Measurements from ENCODE around the gene NYAP2.

The NYAP2 gene

DNA sequence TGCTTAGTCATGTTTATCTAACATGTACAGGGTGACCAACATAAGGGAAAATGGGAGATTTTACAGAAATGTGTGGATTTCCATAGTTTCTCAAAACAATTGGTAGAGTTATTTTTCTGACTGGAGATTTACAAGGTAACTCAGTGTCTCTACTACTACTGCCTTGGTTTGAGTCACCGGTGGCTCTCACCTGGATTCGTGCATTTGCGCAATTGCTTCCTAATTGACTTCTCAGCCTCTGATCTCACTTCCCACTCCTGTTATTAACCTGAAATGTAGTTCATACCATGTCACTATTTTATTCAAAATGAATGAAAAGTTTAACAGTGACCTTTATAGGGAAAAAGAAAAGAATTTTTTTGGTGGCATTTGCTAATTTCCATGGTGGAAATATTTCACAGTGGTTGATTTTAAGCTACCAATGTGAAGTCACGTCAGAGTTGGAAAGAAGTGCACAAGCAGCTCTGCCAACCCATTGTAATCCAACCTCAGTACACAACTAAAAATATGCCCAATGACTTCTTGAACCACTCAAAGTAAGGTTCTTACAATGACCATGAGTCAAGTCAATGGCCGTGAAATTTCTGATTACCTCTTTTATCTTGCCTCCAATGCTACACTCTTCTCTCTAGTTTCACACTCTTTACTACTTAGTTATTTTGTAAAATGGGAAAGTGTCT is 94.0 kb downstream of the NYAP2 start:
- no peak overlapping the region for H3K4me3 ChIP-seq (ENCODE audit: low read depth, low read length)
- in situ Hi-C loops (cut with HindIII; ENCODE audit: low sequenced_read_pairs): no loop called here
- TF ChIP-seq, protein P1, sequence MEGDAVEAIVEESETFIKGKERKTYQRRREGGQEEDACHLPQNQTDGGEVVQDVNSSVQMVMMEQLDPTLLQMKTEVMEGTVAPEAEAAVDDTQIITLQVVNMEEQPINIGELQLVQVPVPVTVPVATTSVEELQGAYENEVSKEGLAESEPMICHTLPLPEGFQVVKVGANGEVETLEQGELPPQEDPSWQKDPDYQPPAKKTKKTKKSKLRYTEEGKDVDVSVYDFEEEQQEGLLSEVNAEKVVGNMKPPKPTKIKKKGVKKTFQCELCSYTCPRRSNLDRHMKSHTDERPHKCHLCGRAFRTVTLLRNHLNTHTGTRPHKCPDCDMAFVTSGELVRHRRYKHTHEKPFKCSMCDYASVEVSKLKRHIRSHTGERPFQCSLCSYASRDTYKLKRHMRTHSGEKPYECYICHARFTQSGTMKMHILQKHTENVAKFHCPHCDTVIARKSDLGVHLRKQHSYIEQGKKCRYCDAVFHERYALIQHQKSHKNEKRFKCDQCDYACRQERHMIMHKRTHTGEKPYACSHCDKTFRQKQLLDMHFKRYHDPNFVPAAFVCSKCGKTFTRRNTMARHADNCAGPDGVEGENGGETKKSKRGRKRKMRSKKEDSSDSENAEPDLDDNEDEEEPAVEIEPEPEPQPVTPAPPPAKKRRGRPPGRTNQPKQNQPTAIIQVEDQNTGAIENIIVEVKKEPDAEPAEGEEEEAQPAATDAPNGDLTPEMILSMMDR (IDR thresholded peaks at IDR 0.05; ENCODE audit: low read depth, low read length): no peak
- no peak for DNase-seq (ENCODE audit: low read depth, low spot score)

DNA sequence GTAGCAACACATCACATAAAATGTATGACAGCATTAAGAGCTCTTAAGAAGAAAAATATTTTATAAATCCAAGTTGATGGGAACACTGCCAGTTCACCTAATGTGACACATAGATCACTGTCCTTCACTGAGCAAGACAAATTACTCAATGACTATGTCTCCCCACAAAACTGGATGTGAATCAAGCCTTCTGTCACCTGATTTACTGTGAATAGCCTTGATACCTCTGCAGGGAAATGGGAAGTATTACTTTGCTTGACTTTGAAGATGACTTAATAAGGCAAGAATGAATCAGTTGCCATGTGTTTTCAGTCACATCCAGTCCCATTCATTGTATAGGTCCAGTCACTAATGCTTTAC is 94.6 kb downstream of the NYAP2 start:
- no peak overlapping the region for H3K4me3 ChIP-seq (ENCODE audit: low read depth, low read length)
- TF ChIP-seq, protein P1 (IDR thresholded peaks at IDR 0.05; ENCODE audit: low read depth, low read length): no peak
- DNase-seq (ENCODE audit: low read depth, low spot score): no peak
- in situ Hi-C loops (cut with HindIII; ENCODE audit: low sequenced_read_pairs): no loop called here

DNA sequence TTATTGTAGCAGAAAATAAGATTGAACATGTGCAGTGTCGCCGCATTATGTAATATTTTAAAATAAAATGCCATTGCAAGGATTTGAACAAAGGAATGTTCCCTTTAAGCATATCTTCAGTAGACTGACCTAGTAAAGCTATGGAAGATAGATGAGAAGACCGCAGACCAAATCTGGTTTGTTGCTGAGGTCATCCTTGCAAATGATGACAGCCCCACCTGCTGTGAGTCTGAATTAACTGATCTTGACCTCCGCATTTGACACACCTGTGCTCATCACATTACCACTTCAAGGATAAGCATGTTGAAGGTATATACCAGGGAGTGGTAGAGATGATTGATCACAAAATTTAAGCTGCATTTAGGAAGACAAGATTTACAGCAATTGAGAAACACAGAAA is 96.2 kb downstream of the NYAP2 start:
- DNase-seq (ENCODE audit: low read depth, low spot score): no peak
- in situ Hi-C loops (cut with HindIII; ENCODE audit: low sequenced_read_pairs): no loop called here
- H3K4me3 ChIP-seq (ENCODE audit: low read depth, low read length): no peak overlapping the region
- TF ChIP-seq, protein P1 (IDR thresholded peaks at IDR 0.05; ENCODE audit: low read depth, low read length): no peak

DNA sequence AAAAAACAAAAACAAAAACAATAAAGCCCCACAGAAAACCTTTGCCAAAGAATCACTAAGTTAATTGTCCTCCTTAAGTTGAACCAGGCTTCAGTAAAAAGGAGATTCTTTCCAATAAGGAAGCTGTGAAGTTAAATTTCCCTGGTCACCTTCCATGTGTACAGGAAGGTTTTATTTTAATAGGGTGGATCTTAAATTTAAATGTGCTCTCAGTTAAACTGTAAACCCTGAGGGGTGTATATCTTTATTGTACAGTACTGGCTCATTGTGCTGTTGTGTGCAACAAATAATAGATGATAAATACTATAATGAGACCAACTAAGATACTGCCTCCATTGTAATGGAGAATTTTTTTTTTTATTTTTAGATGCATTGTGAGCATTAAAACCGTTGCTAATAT is 97.1 kb downstream of the NYAP2 start:
- no peak overlapping the region for H3K4me3 ChIP-seq (ENCODE audit: low read depth, low read length)
- DNase-seq (ENCODE audit: low read depth, low spot score): no peak
- TF ChIP-seq, protein P1 (IDR thresholded peaks at IDR 0.05; ENCODE audit: low read depth, low read length): no peak
- in situ Hi-C loops (cut with HindIII; ENCODE audit: low sequenced_read_pairs): no loop called here

DNA sequence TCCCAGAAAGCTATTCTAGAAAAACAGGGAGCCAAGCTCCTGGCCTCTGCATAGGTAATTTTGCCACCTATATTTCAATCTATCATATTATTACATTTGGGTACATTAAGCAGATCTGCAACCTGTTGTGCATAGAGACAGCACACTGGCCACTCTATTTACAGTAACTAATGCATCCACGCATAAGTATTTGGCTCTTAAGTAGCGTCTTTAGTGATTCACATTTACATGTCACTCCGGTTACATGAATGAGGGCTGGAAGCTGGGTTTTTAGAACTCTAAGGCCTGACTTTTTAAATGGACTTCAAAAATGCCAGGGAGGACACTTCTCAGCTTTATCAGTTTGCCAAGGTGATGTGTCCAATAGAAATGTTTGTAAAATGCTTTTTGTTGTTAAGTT is 97.7 kb downstream of the NYAP2 start:
- DNase-seq (ENCODE audit: low read depth, low spot score): no peak
- H3K4me3 ChIP-seq (ENCODE audit: low read depth, low read length): no peak overlapping the region
- TF ChIP-seq, protein P1 (IDR thresholded peaks at IDR 0.05; ENCODE audit: low read depth, low read length): no peak
- in situ Hi-C loops (cut with HindIII; ENCODE audit: low sequenced_read_pairs): no loop called here

DNA sequence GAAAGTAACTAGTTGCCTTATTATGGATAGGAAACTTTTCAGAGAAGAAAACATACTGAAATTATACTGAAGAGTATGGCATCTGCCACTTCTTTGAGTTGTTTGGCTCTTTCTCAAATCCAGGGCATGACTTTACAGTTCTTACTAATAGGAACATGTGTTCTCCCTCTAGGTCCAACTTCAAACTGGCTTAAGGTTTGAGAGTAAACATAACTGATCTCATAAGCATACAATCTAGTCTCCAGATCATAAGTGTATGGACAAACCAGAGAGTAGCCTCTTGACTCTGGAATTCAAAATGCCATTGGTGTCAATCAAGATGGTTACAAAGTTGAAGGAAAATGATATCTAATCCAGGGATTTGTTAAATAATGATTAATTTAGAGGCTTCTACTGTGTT is 101.5 kb downstream of the NYAP2 start:
- no peak for DNase-seq (ENCODE audit: low read depth, low spot score)
- H3K4me3 ChIP-seq (ENCODE audit: low read depth, low read length): no peak overlapping the region
- in situ Hi-C loops (cut with HindIII; ENCODE audit: low sequenced_read_pairs): no loop called here
- TF ChIP-seq, protein P1 (IDR thresholded peaks at IDR 0.05; ENCODE audit: low read depth, low read length): no peak

Data from astrocyte of the spinal cord (primary cell).